ENCODE measurements around the gene GLE1. TPM values are rescaled to one million over a fixed set of nuclear protein-coding genes. Genes with fewer than 3 reads are reported as not detected.

GLE1 gene
- total RNA-seq, 1 experiment from 2014 or later = 27.0 TPM

DNA sequence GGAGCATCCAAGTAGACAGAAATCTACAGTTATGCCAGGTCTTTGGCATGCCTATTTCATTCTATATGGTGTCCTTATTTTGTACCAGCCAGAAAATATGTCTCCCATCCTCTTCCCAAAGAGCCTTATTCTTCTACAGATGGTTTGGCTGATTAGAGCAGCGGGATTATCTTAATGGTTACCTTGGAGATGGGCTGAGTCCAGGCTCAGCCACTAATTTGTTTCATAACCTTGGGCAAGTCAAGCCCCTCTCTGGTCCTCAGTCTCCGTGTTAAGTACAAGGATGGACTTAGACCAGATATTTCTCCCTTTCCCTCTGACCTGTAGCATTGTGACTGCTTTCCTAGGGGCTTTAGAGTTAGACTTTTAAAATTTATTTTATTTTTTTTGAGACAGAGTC lies 11.1 kb upstream of the GLE1 start:
- H3K4me2 ChIP-seq (ENCODE audit: low read length) = no peak overlapping the region
- intact Hi-C loops (cut with micrococcal nuclease) = no loop called here
- no TSS peak for BruUV-seq (replicated peaks)
- no peaks in the 10 kb centered on the region for H3K9me3 ChIP-seq (ENCODE audit: low read length)
- TF ChIP-seq, protein P1, sequence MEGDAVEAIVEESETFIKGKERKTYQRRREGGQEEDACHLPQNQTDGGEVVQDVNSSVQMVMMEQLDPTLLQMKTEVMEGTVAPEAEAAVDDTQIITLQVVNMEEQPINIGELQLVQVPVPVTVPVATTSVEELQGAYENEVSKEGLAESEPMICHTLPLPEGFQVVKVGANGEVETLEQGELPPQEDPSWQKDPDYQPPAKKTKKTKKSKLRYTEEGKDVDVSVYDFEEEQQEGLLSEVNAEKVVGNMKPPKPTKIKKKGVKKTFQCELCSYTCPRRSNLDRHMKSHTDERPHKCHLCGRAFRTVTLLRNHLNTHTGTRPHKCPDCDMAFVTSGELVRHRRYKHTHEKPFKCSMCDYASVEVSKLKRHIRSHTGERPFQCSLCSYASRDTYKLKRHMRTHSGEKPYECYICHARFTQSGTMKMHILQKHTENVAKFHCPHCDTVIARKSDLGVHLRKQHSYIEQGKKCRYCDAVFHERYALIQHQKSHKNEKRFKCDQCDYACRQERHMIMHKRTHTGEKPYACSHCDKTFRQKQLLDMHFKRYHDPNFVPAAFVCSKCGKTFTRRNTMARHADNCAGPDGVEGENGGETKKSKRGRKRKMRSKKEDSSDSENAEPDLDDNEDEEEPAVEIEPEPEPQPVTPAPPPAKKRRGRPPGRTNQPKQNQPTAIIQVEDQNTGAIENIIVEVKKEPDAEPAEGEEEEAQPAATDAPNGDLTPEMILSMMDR (conservative IDR thresholded peaks at IDR 0.05; ENCODE audit: low read depth, low read length) = no peak
- TF ChIP-seq EZH2phosphoT487 (IDR thresholded peaks at IDR 0.05; ENCODE audit: borderline replicate concordance, low read length) (no peak), EZH2 (IDR thresholded peaks at IDR 0.05; ENCODE audit: low read length, unreplicated experiment) (no peak)
- ATAC-seq (no peak), DNase-seq (no peak)
- no peak overlapping the region for H3K4me3 ChIP-seq (ENCODE audit: low read length)
- H3K27me3 ChIP-seq (ENCODE audit: low read length) = no peaks in the 10 kb centered on the region
- H3K9ac ChIP-seq (ENCODE audit: low read length) = no peak overlapping the region
- no peaks in the 10 kb centered on the region for H4K20me1 ChIP-seq (ENCODE audit: low read length)
- H3K36me3 ChIP-seq (ENCODE audit: low read depth, low read length) = peaks cover 2% of the 10 kb centered on the region; the same call in 1 of the 2 replicates
- H3K79me2 ChIP-seq (ENCODE audit: low read length) = no peaks in the 10 kb centered on the region
- H3F3A ChIP-seq (ENCODE audit: low read length, unreplicated experiment) = no peaks in the 10 kb centered on the region
- no peak overlapping the region for H2AFZ ChIP-seq (ENCODE audit: low read length)
- POLR2A ChIA-PET (ENCODE audit: unreplicated experiment) = no interaction called here
- H3K27ac ChIP-seq (ENCODE audit: low read length) = no peak overlapping the region
- CTCF ChIA-PET = no interaction called here
- no peaks in the 10 kb centered on the region for H3K4me1 ChIP-seq (ENCODE audit: insufficient read depth, low read length)
- no peaks in the 10 kb centered on the region for H3K9me2 ChIP-seq (replicated peaks; ENCODE audit: low read length)

DNA sequence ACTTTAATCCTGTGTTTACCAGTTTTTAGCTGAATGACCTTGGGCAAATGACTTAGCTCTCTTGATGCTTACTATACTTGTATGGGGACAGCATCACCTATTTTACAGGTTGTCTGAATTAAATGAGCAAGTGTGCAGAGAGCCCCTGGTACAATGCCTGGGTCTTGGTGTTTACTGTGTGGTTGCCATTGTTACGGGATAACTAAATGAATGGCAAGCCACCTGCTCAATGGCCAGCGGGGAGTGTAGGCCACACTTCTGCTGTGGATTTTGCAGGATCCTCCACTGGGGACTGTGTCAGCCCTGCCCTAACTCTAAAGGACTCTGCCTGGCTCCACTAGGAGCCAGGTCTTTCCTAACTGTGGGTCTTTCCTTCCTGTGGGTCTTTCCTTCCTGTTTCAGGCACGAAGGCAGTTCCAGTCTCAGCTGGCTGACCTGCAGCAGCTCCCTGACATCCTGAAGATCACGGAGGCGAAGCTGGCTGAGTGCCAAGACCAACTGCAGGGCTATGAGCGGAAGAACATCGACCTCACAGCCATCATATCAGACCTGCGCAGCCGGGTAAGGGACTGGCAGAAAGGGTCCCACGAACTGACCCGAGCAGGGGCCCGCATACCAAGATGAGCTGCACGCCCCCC lies 10.3 kb upstream of the GLE1 start:
- ChIA-PET CTCF (no interaction called here), POLR2A (ENCODE audit: unreplicated experiment) (no interaction called here)
- no peak overlapping the region for H2AFZ ChIP-seq (ENCODE audit: low read length)
- H4K20me1 ChIP-seq (ENCODE audit: low read length) = no peaks in the 10 kb centered on the region
- H3F3A ChIP-seq (ENCODE audit: low read length, unreplicated experiment) = no peaks in the 10 kb centered on the region
- no peak overlapping the region for H3K4me2 ChIP-seq (ENCODE audit: low read length)
- no peak overlapping the region for H3K27ac ChIP-seq (ENCODE audit: low read length)
- peaks cover 2% of the 10 kb centered on the region; the same call in 1 of the 2 replicates for H3K36me3 ChIP-seq (ENCODE audit: low read depth, low read length)
- TF ChIP-seq EZH2 (IDR thresholded peaks at IDR 0.05; ENCODE audit: low read length, unreplicated experiment) (no peak), EZH2phosphoT487 (IDR thresholded peaks at IDR 0.05; ENCODE audit: borderline replicate concordance, low read length) (no peak)
- H3K4me3 ChIP-seq (ENCODE audit: low read length) = no peak overlapping the region
- DNase-seq (no peak), ATAC-seq (no peak)
- H3K79me2 ChIP-seq (ENCODE audit: low read length) = no peaks in the 10 kb centered on the region
- H3K4me1 ChIP-seq (ENCODE audit: insufficient read depth, low read length) = no peaks in the 10 kb centered on the region
- intact Hi-C loops (cut with micrococcal nuclease) = no loop called here
- no peaks in the 10 kb centered on the region for H3K9me2 ChIP-seq (replicated peaks; ENCODE audit: low read length)
- no peaks in the 10 kb centered on the region for H3K9me3 ChIP-seq (ENCODE audit: low read length)
- H3K9ac ChIP-seq (ENCODE audit: low read length) = no peak overlapping the region
- no TSS peak for BruUV-seq (replicated peaks)
- H3K27me3 ChIP-seq (ENCODE audit: low read length) = no peaks in the 10 kb centered on the region

DNA sequence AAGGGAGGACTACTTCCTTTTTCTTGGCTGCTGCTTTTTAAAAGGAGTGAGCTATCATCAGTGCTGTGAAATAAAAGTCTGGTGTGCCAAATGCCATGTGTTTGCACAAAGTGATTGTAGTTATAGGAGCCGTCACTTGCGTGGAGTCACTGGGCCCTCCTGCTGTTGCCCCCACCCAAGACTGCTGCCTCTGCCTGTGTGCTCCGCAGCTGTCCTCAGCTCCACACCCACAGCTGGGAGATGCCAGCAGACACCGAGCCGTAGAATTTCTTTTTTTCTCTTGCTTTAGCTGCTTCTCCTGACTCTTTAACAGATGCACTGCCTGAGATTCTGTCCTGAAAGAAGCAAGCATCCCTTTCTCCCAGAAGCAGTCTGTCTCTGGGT lies 9.8 kb upstream of the GLE1 start:
- Histone ChIP-seq H4K20me1 (ENCODE audit: low read length) (no peaks in the 10 kb centered on the region), H3K27me3 (ENCODE audit: low read length) (no peaks in the 10 kb centered on the region), H3K9ac (ENCODE audit: low read length) (no peak overlapping the region), H3K9me3 (ENCODE audit: low read length) (no peaks in the 10 kb centered on the region), H3K4me2 (ENCODE audit: low read length) (no peak overlapping the region), H2AFZ (ENCODE audit: low read length) (no peak overlapping the region), H3K9me2 (replicated peaks; ENCODE audit: low read length) (no peaks in the 10 kb centered on the region), H3K36me3 (ENCODE audit: low read depth, low read length) (peaks cover 2% of the 10 kb centered on the region; the same call in 1 of the 2 replicates), H3K79me2 (ENCODE audit: low read length) (no peaks in the 10 kb centered on the region), H3K4me1 (ENCODE audit: insufficient read depth, low read length) (no peaks in the 10 kb centered on the region), H3K4me3 (ENCODE audit: low read length) (no peak overlapping the region), H3K27ac (ENCODE audit: low read length) (no peak overlapping the region), H3F3A (ENCODE audit: low read length, unreplicated experiment) (no peaks in the 10 kb centered on the region)
- TF ChIP-seq EZH2phosphoT487 (IDR thresholded peaks at IDR 0.05; ENCODE audit: borderline replicate concordance, low read length) = no peak
- no peak for TF ChIP-seq EZH2 (IDR thresholded peaks at IDR 0.05; ENCODE audit: low read length, unreplicated experiment)
- TF ChIP-seq, protein P1 (conservative IDR thresholded peaks at IDR 0.05; ENCODE audit: low read depth, low read length) = no peak
- ChIA-PET POLR2A (ENCODE audit: unreplicated experiment) (no interaction called here), CTCF (no interaction called here)
- DNase-seq = no peak
- intact Hi-C loops (cut with micrococcal nuclease) = no loop called here
- BruUV-seq (replicated peaks) = no TSS peak
- ATAC-seq = no peak
